K562 (cell line): ENCODE results near the gene DBP. TPM values are rescaled to one million over a fixed set of nuclear protein-coding genes. Genes with fewer than 3 reads are reported as not detected.

Source experiments
- GTF2E2 ChIP-seq: fragments of 200-800 bp; sonication (Bioruptor generic); IDR thresholded peaks from 2 replicates; pipeline ENCODE4 v1.6.1; 2016; ENCODE audit warnings: missing genetic modification characterization, missing compliant biosample characterization
- HMG20B ChIP-seq: fragments of 250-450 bp; sonication (Bioruptor Pico); IDR thresholded peaks from 2 replicates; pipeline ENCODE4 v1.5.0; 2021; ENCODE audit warnings: mild to moderate bottlenecking
- KLF13 ChIP-seq: fragments of 450-650 bp; IDR thresholded peaks from 2 replicates; pipeline ENCODE4 v1.6.1; 2016; ENCODE audit warnings: missing genetic modification characterization, low read depth, mild to moderate bottlenecking, missing compliant biosample characterization, moderate library complexity, borderline replicate concordance
- MBD2 ChIP-seq: sonication (generic); IDR thresholded peaks from 2 replicates; pipeline ENCODE4 v1.6.1; 2016; ENCODE audit warnings: low read depth, borderline replicate concordance
- NFE2 ChIP-seq: IDR thresholded peaks from 2 replicates; pipeline ENCODE4 v1.6.1; 2014; ENCODE audit warnings: antibody characterized with exemption, low read depth
- NR1H2 ChIP-seq: sonication (generic); formaldehyde crosslinking; IDR thresholded peaks from 2 replicates; pipeline ENCODE4 v1.4.0; 2020; ENCODE audit warnings: mild to moderate bottlenecking, missing genetic modification reagents
- PRPF4 ChIP-seq: fragments of 200-400 bp; formaldehyde crosslinking; IDR thresholded peaks from one replicate; pipeline ENCODE4 v1.6.1; 2017; ENCODE audit warnings: low read length, low read depth, mild to moderate bottlenecking; ENCODE audit not compliant: insufficient read depth, poor library complexity, severe bottlenecking
- SNIP1 ChIP-seq: fragments of 450-650 bp; IDR thresholded peaks from 2 replicates; pipeline ENCODE4 v1.7.1; 2017; ENCODE audit warnings: low read depth, mild to moderate bottlenecking
- SRSF9 ChIP-seq: fragments of 200-400 bp; formaldehyde crosslinking; IDR thresholded peaks from 2 replicates; pipeline ENCODE4 v1.6.1; 2017; ENCODE audit warnings: low read depth, low read length, borderline replicate concordance
- TAF7 ChIP-seq: fragments of 450-650 bp; IDR thresholded peaks from 2 replicates; pipeline ENCODE4 v1.6.1; 2016; ENCODE audit warnings: missing genetic modification characterization, missing compliant biosample characterization
- TRIM24 ChIP-seq, 2 experiments: fragments of 450-650 bp; IDR thresholded peaks; 2 replicates each; pipeline ENCODE4 v1.6.1; 2016
- ZC3H8 ChIP-seq: fragments of 450-650 bp; IDR thresholded peaks from 2 replicates; pipeline ENCODE4 v1.6.1; 2017
- ZFP91 ChIP-seq: sonication (generic); formaldehyde crosslinking; IDR thresholded peaks from 2 replicates; pipeline ENCODE4 v1.8.0; 2022; ENCODE audit warnings: mild to moderate bottlenecking, missing genetic modification reagents
- ZNF668 ChIP-seq: fragments of 250-450 bp; sonication (Bioruptor Pico); IDR thresholded peaks from 2 replicates; pipeline ENCODE4 v1.8.0; 2022; ENCODE audit warnings: mild to moderate bottlenecking, inconsistent platforms
- polyA plus RNA-seq, 8 experiments: library from polyadenylated mRNA; depleted of rRNA in 4 of 8; stranded (reverse) in 5 of 8; unstranded in 3 of 8; fragments of >200 nt; fragmentation: Nextera tagmentation in 2 of 8; fragmentation: Illumina TruSeq in 1 of 8; extraction: Ambion mirVana in 2 of 8; extraction: Trizol in 1 of 8; gene quantifications; 2 replicates each; pipeline versions ENCODE4 v1.2.1 to v1.2.3, GENCODE V29; 2011 to 2014; ENCODE audit warnings: inconsistent platforms in 1 of 8, missing spikeins in 1 of 8
- total RNA-seq, 7 experiments: library from RNA; depleted of rRNA in 6 of 7; stranded (reverse); fragments of >200 nt in 6 of 7; fragmentation: Illumina TruSeq in 2 of 7; extraction: Trizol in 2 of 7; gene quantifications; 2 replicates each; pipeline versions ENCODE4 v1.2.1 to v1.2.3, GENCODE V29; 2011 to 2021; ENCODE audit warnings: low replicate concordance in 1 of 7
- TF ChIP-seq, protein P1 (sequence below), 2 experiments: fragments of 450-650 bp in 1 of 2; IDR thresholded peaks; 2 replicates each; pipeline ENCODE4 v1.6.1; 2011 to 2017; ENCODE audit warnings: low read depth in 2 of 2, antibody characterized with exemption in 1 of 2, borderline replicate concordance in 1 of 2, low read length in 1 of 2, mild to moderate bottlenecking in 1 of 2, mixed read lengths in 1 of 2; ENCODE audit not compliant: control insufficient read depth in 1 of 2
- TF ChIP-seq, protein P2 (sequence below): sonication (generic); formaldehyde crosslinking; IDR thresholded peaks from 2 replicates; pipeline ENCODE4 v1.8.0; 2022; ENCODE audit warnings: missing genetic modification reagents, mild to moderate bottlenecking, borderline replicate concordance
- TF ChIP-seq, protein P3 (sequence below): sonication (generic); formaldehyde crosslinking; IDR thresholded peaks from 2 replicates; pipeline ENCODE4 v1.8.1; 2023; ENCODE audit warnings: mild to moderate bottlenecking, missing genetic modification reagents

The DBP gene
- total and polyA plus RNA-seq, 9 of the 15 experiments (the other 6 are each of a cell fraction or from before 2014, with no cell fraction given): 0.25 to 5.5 (median 1.8) TPM

GRCh38 chr19:48637948-48638830 is 1.0 kb upstream of the DBP start (continued):
- TF ChIP-seq SNIP1 (0 out of 2 replicates have a peak, but pooled peaks have one; percentile 5), HMG20B (CRISPR knock-in tag) (0 out of 2 replicates have a peak, but pooled peaks have one; percentile 62), ZNF668 (CRISPR knock-in tag) (no peak), NR1H2 (CRISPR knock-in tag) (peak; percentile 67; the same call in 1 of the 2 replicates), TAF7 (0 out of 2 replicates have a peak, but pooled peaks have one; percentile 8), ZFP91 (CRISPR knock-in tag) (peak; percentile 87; the same call in 1 of the 2 replicates), SRSF9 (no peak), TRIM24 (IDR thresholded peaks at IDR 0.05) (no peak; a peak in 2 of 4 replicates), NFE2 (no peak), PRPF4 (no peak), MBD2 (peak; percentile 96), ZC3H8 (0 out of 2 replicates have a peak, but pooled peaks have one; percentile 16), KLF13 (no peak), GTF2E2 (tag) (no peak)
- TF ChIP-seq, protein P1, sequence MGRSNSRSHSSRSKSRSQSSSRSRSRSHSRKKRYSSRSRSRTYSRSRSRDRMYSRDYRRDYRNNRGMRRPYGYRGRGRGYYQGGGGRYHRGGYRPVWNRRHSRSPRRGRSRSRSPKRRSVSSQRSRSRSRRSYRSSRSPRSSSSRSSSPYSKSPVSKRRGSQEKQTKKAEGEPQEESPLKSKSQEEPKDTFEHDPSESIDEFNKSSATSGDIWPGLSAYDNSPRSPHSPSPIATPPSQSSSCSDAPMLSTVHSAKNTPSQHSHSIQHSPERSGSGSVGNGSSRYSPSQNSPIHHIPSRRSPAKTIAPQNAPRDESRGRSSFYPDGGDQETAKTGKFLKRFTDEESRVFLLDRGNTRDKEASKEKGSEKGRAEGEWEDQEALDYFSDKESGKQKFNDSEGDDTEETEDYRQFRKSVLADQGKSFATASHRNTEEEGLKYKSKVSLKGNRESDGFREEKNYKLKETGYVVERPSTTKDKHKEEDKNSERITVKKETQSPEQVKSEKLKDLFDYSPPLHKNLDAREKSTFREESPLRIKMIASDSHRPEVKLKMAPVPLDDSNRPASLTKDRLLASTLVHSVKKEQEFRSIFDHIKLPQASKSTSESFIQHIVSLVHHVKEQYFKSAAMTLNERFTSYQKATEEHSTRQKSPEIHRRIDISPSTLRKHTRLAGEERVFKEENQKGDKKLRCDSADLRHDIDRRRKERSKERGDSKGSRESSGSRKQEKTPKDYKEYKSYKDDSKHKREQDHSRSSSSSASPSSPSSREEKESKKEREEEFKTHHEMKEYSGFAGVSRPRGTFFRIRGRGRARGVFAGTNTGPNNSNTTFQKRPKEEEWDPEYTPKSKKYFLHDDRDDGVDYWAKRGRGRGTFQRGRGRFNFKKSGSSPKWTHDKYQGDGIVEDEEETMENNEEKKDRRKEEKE (IDR thresholded peaks at IDR 0.05; ENCODE audit: borderline replicate concordance in 1 of 2, control insufficient read depth in 1 of 2, low read depth in 2 of 2, low read length in 1 of 2): peak in 1 of 2 experiments; percentile 92; a peak in 2 of 4 replicates
- TF ChIP-seq, protein P2, sequence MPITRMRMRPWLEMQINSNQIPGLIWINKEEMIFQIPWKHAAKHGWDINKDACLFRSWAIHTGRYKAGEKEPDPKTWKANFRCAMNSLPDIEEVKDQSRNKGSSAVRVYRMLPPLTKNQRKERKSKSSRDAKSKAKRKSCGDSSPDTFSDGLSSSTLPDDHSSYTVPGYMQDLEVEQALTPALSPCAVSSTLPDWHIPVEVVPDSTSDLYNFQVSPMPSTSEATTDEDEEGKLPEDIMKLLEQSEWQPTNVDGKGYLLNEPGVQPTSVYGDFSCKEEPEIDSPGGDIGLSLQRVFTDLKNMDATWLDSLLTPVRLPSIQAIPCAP: no peak
- TF ChIP-seq, protein P3, sequence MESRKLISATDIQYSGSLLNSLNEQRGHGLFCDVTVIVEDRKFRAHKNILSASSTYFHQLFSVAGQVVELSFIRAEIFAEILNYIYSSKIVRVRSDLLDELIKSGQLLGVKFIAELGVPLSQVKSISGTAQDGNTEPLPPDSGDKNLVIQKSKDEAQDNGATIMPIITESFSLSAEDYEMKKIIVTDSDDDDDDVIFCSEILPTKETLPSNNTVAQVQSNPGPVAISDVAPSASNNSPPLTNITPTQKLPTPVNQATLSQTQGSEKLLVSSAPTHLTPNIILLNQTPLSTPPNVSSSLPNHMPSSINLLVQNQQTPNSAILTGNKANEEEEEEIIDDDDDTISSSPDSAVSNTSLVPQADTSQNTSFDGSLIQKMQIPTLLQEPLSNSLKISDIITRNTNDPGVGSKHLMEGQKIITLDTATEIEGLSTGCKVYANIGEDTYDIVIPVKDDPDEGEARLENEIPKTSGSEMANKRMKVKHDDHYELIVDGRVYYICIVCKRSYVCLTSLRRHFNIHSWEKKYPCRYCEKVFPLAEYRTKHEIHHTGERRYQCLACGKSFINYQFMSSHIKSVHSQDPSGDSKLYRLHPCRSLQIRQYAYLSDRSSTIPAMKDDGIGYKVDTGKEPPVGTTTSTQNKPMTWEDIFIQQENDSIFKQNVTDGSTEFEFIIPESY (CRISPR knock-in tag): no peak
